ENCODE data around the gene C19orf73.

The C19orf73 gene

GRCh38 chr19:49069026-49069425 is 49.9 kb downstream of the C19orf73 start:
- Histone ChIP-seq H3K36me3 (ENCODE audit: insufficient read depth, low read length) (no peaks in the 10 kb centered on the region), H3K9me3 (ENCODE audit: insufficient read depth, low read depth, low read length) (no peaks in the 10 kb centered on the region), H3K4me1 (ENCODE audit: insufficient read depth, low read length, poor library complexity, severe bottlenecking) (no peaks in the 10 kb centered on the region), H3K4me3 (ENCODE audit: low read length, poor library complexity, severe bottlenecking) (no peak overlapping the region), H3K4me2 (ENCODE audit: low read depth, low read length, poor library complexity, severe bottlenecking) (no peak overlapping the region), H3K9me2 (replicated peaks; ENCODE audit: low read depth, low read length) (no peaks in the 10 kb centered on the region), H2AFZ (ENCODE audit: low read length) (no peak overlapping the region), H4K20me1 (ENCODE audit: insufficient read depth, low read length, poor library complexity, severe bottlenecking) (no peaks in the 10 kb centered on the region), H3F3A (ENCODE audit: low read depth) (no peaks in the 10 kb centered on the region), H3K79me2 (ENCODE audit: insufficient read depth, low read length) (no peaks in the 10 kb centered on the region), H3K27me3 (ENCODE audit: insufficient read depth, low read length, poor library complexity, severe bottlenecking) (no peaks in the 10 kb centered on the region), H3K9ac (ENCODE audit: low read depth, low read length, poor library complexity, severe bottlenecking) (no peak overlapping the region)
- TF ChIP-seq CTCF (conservative IDR thresholded peaks at IDR 0.05; ENCODE audit: low read length) (no peak), EZH2phosphoT487 (IDR thresholded peaks at IDR 0.05; ENCODE audit: borderline replicate concordance) (no peak)

All from Loucy (cell line).